Fibroblast of pulmonary artery (primary cell): Measurements from ENCODE around the gene DNTT.

ENCODE experiments used
- DNase-seq: peaks from one replicate; pipeline ENCODE4 v3.0.0-alpha.2; 2010; ENCODE audit warnings: low read depth
- H3K4me3 ChIP-seq: replicated peaks from 2 replicates; pipeline ENCODE4 v1.5.1; 2011; ENCODE audit warnings: low read depth, mild to moderate bottlenecking, control low read depth, low read length, moderate library complexity
- TF ChIP-seq, protein P1 (sequence below): IDR thresholded peaks from 2 replicates; pipeline ENCODE4 v1.5.1; 2011; ENCODE audit warnings: mild to moderate bottlenecking, control low read depth, low read length, inconsistent platforms; ENCODE audit errors: missing control alignments

The DNTT gene

DNA sequence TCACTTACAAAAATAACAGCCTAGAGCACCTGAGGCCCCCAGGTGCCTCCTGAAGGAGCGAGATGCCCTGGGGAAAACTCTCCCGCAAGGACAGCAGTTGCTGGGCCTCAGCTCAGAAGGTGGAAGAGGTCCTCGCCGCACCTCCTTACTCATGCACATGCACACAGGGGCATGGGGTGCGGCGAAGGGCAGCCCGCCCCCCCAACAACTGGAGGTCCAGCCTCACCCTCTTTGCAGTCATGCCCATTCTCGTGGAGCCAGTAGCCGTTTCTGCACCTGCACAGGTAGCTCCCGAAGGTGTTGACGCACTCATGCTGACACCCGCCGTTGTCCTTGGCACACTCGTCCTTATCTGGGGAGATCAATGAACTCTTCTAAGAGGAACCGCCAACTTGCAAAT lies 74.5 kb downstream of the DNTT start:
- no peak for DNase-seq
- TF ChIP-seq, protein P1, sequence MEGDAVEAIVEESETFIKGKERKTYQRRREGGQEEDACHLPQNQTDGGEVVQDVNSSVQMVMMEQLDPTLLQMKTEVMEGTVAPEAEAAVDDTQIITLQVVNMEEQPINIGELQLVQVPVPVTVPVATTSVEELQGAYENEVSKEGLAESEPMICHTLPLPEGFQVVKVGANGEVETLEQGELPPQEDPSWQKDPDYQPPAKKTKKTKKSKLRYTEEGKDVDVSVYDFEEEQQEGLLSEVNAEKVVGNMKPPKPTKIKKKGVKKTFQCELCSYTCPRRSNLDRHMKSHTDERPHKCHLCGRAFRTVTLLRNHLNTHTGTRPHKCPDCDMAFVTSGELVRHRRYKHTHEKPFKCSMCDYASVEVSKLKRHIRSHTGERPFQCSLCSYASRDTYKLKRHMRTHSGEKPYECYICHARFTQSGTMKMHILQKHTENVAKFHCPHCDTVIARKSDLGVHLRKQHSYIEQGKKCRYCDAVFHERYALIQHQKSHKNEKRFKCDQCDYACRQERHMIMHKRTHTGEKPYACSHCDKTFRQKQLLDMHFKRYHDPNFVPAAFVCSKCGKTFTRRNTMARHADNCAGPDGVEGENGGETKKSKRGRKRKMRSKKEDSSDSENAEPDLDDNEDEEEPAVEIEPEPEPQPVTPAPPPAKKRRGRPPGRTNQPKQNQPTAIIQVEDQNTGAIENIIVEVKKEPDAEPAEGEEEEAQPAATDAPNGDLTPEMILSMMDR, result no peak
- H3K4me3 ChIP-seq, result no peak overlapping the region

DNA sequence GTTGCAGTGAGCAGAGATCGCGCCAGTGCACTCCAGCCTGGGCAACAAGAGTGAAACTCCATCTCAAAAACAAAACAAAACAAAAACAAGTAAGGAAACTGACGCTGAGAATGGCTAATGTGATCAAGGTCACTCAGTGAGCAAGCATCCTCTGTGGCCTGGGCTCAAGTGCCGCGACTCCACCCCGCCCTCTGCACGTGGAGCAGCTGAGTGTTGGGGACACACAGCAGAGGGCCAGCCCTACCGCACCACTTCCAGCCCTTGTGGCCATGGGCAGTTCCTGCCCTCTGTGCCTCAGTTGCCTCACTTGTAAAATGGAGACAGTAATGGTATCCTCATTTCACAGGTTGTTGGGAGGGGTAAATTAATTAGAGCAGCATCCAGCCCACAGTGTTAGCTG lies 75.5 kb downstream of the DNTT start:
- no peak overlapping the region for H3K4me3 ChIP-seq
- no peak for DNase-seq
- TF ChIP-seq, protein P1, result no peak

DNA sequence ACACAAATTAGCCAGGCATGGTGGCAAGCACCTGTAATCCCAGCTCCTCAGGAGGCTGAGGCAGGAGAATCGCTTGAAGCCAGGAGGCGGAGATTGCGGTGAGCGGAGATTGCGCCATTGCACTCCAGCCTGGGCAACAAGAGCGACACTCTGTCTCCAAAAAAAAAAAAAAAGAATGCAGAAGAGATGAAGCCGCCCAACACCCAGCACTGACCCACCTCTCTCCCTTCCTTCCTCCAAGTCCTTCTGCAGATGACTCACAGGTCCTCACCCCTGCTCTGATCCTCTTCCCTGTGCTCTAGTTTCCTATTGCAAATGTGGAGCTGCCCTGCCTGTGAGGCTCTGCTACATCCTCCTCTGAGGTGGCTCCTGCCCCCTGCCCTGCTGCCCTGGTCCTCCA lies 76.6 kb downstream of the DNTT start:
- no peak for DNase-seq
- TF ChIP-seq, protein P1, result no peak
- no peak overlapping the region for H3K4me3 ChIP-seq

DNA sequence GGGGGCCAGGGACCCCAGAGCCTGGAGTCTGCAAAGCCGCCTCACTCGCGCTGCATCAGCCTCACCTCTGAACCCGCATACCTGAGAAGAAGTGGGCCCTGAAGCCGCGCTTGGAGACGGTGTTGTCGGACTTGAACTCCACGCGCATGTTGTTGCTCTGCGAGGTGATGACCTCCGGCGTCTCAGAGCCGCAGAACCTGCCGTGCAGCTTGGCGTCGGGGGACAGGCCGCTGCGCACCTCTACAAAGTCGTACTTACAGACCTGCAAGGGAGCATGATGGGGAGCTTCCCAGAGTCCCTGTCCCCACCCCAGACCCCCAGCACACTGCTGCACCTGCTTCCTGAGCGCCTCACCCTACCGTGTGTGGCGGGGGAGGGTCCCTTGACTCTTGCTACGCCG lies 80.3 kb downstream of the DNTT start:
- H3K4me3 ChIP-seq, result no peak overlapping the region
- TF ChIP-seq, protein P1, result no peak
- no peak for DNase-seq

DNA sequence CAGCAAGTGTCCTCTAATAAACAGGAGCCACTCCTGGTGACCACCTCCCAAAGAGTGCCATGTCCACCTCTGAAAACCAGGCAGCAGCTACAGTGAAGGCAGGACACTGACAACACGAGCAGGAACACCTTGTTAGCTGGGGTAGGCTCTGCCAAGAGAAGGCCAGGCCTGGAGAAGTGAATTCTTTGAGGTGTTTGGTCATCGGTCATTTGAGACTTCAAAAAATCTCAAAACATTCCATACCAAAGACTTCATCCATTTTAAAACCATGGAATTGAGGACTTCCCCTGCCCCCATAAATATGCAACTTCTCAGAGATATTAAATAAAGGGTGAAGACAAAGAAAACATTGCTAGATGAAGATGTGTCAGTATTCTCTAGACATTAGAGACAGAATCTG lies 82.9 kb downstream of the DNTT start:
- TF ChIP-seq, protein P1, result no peak
- DNase-seq, result no peak
- no peak overlapping the region for H3K4me3 ChIP-seq

DNA sequence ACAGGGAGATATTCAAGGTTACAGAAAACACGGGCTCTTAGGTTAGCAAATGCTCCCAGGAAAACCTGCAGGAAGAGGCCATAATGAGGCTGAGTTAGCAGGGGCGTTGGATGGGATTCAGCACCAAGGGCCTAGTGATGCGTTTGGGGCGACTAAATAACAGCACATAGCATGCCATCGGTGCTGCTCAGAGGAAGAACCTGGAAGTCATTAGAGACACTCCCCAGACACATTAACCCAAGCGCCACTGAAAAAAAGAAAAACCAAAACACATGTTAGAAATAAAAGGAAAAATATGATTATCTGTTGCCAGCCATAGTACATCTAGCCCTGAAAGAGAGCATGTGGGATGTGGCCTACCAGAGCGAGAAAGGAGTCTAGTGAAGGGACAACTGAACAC lies 83.4 kb downstream of the DNTT start:
- TF ChIP-seq, protein P1, result no peak
- H3K4me3 ChIP-seq, result no peak overlapping the region
- no peak for DNase-seq
